WTC11 (cell line): ENCODE measurements around the gene UNC13C. TPM values are rescaled to one million over a fixed set of nuclear protein-coding genes. Genes with fewer than 3 reads are reported as not detected.

Source experiments
- ATAC-seq: fragments of 200-7000 bp; cut with Tn5 transposase; 2 replicates; pipeline ENCODE4 v1.10.0; 2021; ENCODE audit warnings: mild to moderate bottlenecking, moderate library complexity
- CTCF ChIA-PET: fragments of 300-600 bp; sonication (Branson Sonifier 250); formaldehyde crosslinking; loops from one replicate; lab custom pipeline; 2021; ENCODE audit warnings: antibody characterized with exemption; lab: Charles Lee
- POLR2A ChIA-PET: fragments of 350-600 bp; sonication (Branson Sonifier 250); formaldehyde crosslinking; loops from one replicate; lab custom pipeline; 2021; ENCODE audit warnings: antibody characterized with exemption; lab: Charles Lee
- DNase-seq: peaks from one replicate; pipeline ENCODE4 v3.0.0; 2021; ENCODE audit warnings: low spot score
- H3K27ac Mint-ChIP-seq: 2 replicates; pipeline ENCODE4 v1.8.0; 2021; ENCODE audit warnings: mixed read lengths
- H3K27me3 Mint-ChIP-seq: 2 replicates; pipeline ENCODE4 v1.8.0; 2021; ENCODE audit warnings: low read depth, mild to moderate bottlenecking, moderate library complexity, mixed read lengths
- H3K36me3 Mint-ChIP-seq: 2 replicates; pipeline ENCODE4 v1.8.0; 2021; ENCODE audit warnings: mixed read lengths
- H3K4me1 Mint-ChIP-seq: 2 replicates; pipeline ENCODE4 v1.8.0; 2022; ENCODE audit warnings: mixed read lengths
- H3K4me3 Mint-ChIP-seq: 2 replicates; pipeline ENCODE4 v1.8.0; 2021; ENCODE audit warnings: mild to moderate bottlenecking, moderate library complexity, mixed read lengths
- H3K9me3 Mint-ChIP-seq: 2 replicates; pipeline ENCODE4 v1.8.0; 2021; ENCODE audit warnings: mixed read lengths
- CBFB ChIP-seq: sonication (generic); formaldehyde crosslinking; IDR thresholded peaks from 2 replicates; pipeline ENCODE4 v1.8.1; 2022; ENCODE audit warnings: mild to moderate bottlenecking, low read depth, missing genetic modification reagents
- ESRRA ChIP-seq: sonication (generic); formaldehyde crosslinking; IDR thresholded peaks from 2 replicates; pipeline ENCODE4 v1.8.1; 2022; ENCODE audit warnings: mild to moderate bottlenecking, missing genetic modification reagents, borderline replicate concordance
- ETV6 ChIP-seq: sonication (generic); formaldehyde crosslinking; IDR thresholded peaks from 2 replicates; pipeline ENCODE4 v1.8.1; 2022; ENCODE audit warnings: mild to moderate bottlenecking, missing genetic modification reagents
- FOXJ3 ChIP-seq: sonication (generic); formaldehyde crosslinking; IDR thresholded peaks from 2 replicates; pipeline ENCODE4 v1.9.0; 2021; ENCODE audit warnings: missing genetic modification reagents, mild to moderate bottlenecking, borderline replicate concordance
- FOXP1 ChIP-seq: sonication (generic); formaldehyde crosslinking; IDR thresholded peaks from 2 replicates; pipeline ENCODE4 v1.8.0; 2022; ENCODE audit warnings: missing genetic modification reagents, mild to moderate bottlenecking, moderate library complexity, borderline replicate concordance
- GRHL2 ChIP-seq: fragments of 250-450 bp; sonication (Bioruptor Pico); IDR thresholded peaks from 2 replicates; pipeline ENCODE4 v1.8.0; 2022; ENCODE audit warnings: mild to moderate bottlenecking, moderate library complexity; ENCODE audit not compliant: insufficient replicate concordance, severe bottlenecking
- JAZF1 ChIP-seq: fragments of 250-450 bp; sonication (Bioruptor Pico); IDR thresholded peaks from 2 replicates; pipeline ENCODE4 v1.9.0; 2021; ENCODE audit warnings: moderate library complexity, mild to moderate bottlenecking, inconsistent platforms
- NFATC4 ChIP-seq: fragments of 250-450 bp; sonication (Bioruptor Pico); IDR thresholded peaks from 2 replicates; pipeline ENCODE4 v1.9.0; 2021; ENCODE audit warnings: mild to moderate bottlenecking
- NR1H2 ChIP-seq: sonication (generic); formaldehyde crosslinking; IDR thresholded peaks from 2 replicates; pipeline ENCODE4 v1.9.0; 2021; ENCODE audit warnings: mild to moderate bottlenecking, moderate library complexity, missing genetic modification reagents
- RORB ChIP-seq: fragments of 250-450 bp; sonication (Bioruptor Pico); IDR thresholded peaks from 2 replicates; pipeline ENCODE4 v1.9.0; 2021; ENCODE audit warnings: mild to moderate bottlenecking
- SOX15 ChIP-seq: fragments of 250-450 bp; sonication (Bioruptor Pico); IDR thresholded peaks from 2 replicates; pipeline ENCODE4 v1.9.0; 2021; ENCODE audit warnings: mild to moderate bottlenecking
- USF1 ChIP-seq: sonication (generic); formaldehyde crosslinking; IDR thresholded peaks from 2 replicates; pipeline ENCODE4 v1.8.0; 2022; ENCODE audit warnings: mild to moderate bottlenecking, missing genetic modification reagents
- ZNF532 ChIP-seq: fragments of 250-450 bp; sonication (Bioruptor Pico); IDR thresholded peaks from 2 replicates; pipeline ENCODE4 v1.9.0; 2021; ENCODE audit warnings: mild to moderate bottlenecking, borderline replicate concordance
- ZNF671 ChIP-seq: fragments of 250-450 bp; sonication (Bioruptor Pico); IDR thresholded peaks from 2 replicates; pipeline ENCODE4 v1.8.0; 2021; ENCODE audit warnings: mild to moderate bottlenecking
- ZSCAN18 ChIP-seq: fragments of 250-450 bp; sonication (Bioruptor Pico); IDR thresholded peaks from 2 replicates; pipeline ENCODE4 v2.1.2; 2022; ENCODE audit warnings: mild to moderate bottlenecking, moderate library complexity
- total RNA-seq: library from RNA; stranded (reverse); gene quantifications from 3 replicates; pipeline ENCODE4 v1.2.3, GENCODE V29; 2021
- TF ChIP-seq, protein P1 (sequence below): sonication (generic); formaldehyde crosslinking; IDR thresholded peaks from 2 replicates; pipeline ENCODE4 v1.8.1; 2022; ENCODE audit warnings: low read depth, mild to moderate bottlenecking, moderate library complexity, missing genetic modification reagents, borderline replicate concordance
- TF ChIP-seq, protein P2 (sequence below): sonication (generic); formaldehyde crosslinking; IDR thresholded peaks from 2 replicates; pipeline ENCODE4 v1.8.1; 2023; ENCODE audit warnings: mild to moderate bottlenecking, missing genetic modification reagents, borderline replicate concordance
- TF ChIP-seq, protein P3 (sequence below): sonication (generic); formaldehyde crosslinking; IDR thresholded peaks from 2 replicates; pipeline ENCODE4 v1.8.1; 2022; ENCODE audit warnings: missing genetic modification reagents, borderline replicate concordance

The UNC13C gene
- total RNA-seq, 1 experiment from 2014 or later, result 0.07 TPM

- no peak for TF ChIP-seq GRHL2 (CRISPR knock-in tag)
- TF ChIP-seq FOXJ3 (CRISPR knock-in tag), result no peak
- TF ChIP-seq ZNF671 (CRISPR knock-in tag), result no peak
- no peak for TF ChIP-seq RORB (CRISPR knock-in tag)
- TF ChIP-seq SOX15, result no peak
Measured at GRCh38 chr15:54504695-54505094, 526.5 kb downstream of the UNC13C start (continued).

DNA sequence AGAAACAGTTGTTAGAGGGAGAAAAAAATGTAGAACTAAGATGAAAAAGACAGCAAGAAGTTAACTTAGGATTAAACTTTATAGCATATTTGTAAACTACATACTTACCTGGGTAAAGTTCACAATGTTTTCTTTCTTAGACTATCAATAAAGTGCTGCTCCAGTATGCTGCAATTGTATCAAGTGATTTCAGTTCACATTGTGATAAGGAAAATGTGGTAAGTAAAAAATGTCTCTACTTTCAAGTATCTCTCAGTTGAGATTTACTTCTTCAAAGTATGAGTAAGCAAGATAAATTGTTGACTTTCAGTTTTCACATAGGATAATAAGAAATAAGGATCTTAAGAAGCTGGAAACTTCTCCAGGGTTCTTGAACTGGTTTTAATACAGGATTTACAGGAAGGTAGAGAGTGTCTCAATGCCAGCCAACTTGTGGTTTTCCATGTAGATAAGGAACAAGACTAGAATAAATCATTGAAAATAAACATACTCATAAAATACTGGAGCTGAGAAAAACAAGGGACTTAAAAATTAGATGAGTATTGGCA lies 528.8 kb downstream of the UNC13C start:
- Mint-ChIP-seq H3K36me3 (no peaks in the 10 kb centered on the region), H3K27me3 (no peaks in the 10 kb centered on the region), H3K9me3 (no peaks in the 10 kb centered on the region), H3K27ac (no peak overlapping the region), H3K4me3 (no peak overlapping the region), H3K4me1 (no peaks in the 10 kb centered on the region; the same call in 1 of the 2 replicates)
- no peak for TF ChIP-seq JAZF1 (CRISPR knock-in tag)
- TF ChIP-seq CBFB (CRISPR knock-in tag), result no peak
- TF ChIP-seq NFATC4 (CRISPR knock-in tag), result no peak
- TF ChIP-seq NR1H2 (CRISPR knock-in tag), result no peak
- no peak for TF ChIP-seq ZNF532 (CRISPR knock-in tag)
- TF ChIP-seq, protein P1, sequence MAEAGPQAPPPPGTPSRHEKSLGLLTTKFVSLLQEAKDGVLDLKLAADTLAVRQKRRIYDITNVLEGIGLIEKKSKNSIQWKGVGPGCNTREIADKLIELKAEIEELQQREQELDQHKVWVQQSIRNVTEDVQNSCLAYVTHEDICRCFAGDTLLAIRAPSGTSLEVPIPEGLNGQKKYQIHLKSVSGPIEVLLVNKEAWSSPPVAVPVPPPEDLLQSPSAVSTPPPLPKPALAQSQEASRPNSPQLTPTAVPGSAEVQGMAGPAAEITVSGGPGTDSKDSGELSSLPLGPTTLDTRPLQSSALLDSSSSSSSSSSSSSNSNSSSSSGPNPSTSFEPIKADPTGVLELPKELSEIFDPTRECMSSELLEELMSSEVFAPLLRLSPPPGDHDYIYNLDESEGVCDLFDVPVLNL (CRISPR knock-in tag), result no peak
- TF ChIP-seq, protein P2, sequence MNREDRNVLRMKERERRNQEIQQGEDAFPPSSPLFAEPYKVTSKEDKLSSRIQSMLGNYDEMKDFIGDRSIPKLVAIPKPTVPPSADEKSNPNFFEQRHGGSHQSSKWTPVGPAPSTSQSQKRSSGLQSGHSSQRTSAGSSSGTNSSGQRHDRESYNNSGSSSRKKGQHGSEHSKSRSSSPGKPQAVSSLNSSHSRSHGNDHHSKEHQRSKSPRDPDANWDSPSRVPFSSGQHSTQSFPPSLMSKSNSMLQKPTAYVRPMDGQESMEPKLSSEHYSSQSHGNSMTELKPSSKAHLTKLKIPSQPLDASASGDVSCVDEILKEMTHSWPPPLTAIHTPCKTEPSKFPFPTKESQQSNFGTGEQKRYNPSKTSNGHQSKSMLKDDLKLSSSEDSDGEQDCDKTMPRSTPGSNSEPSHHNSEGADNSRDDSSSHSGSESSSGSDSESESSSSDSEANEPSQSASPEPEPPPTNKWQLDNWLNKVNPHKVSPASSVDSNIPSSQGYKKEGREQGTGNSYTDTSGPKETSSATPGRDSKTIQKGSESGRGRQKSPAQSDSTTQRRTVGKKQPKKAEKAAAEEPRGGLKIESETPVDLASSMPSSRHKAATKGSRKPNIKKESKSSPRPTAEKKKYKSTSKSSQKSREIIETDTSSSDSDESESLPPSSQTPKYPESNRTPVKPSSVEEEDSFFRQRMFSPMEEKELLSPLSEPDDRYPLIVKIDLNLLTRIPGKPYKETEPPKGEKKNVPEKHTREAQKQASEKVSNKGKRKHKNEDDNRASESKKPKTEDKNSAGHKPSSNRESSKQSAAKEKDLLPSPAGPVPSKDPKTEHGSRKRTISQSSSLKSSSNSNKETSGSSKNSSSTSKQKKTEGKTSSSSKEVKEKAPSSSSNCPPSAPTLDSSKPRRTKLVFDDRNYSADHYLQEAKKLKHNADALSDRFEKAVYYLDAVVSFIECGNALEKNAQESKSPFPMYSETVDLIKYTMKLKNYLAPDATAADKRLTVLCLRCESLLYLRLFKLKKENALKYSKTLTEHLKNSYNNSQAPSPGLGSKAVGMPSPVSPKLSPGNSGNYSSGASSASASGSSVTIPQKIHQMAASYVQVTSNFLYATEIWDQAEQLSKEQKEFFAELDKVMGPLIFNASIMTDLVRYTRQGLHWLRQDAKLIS, result no peak
- TF ChIP-seq RORB (CRISPR knock-in tag), result no peak
- TF ChIP-seq ETV6 (CRISPR knock-in tag), result no peak
- TF ChIP-seq USF1 (CRISPR knock-in tag), result no peak
- TF ChIP-seq, protein P3, sequence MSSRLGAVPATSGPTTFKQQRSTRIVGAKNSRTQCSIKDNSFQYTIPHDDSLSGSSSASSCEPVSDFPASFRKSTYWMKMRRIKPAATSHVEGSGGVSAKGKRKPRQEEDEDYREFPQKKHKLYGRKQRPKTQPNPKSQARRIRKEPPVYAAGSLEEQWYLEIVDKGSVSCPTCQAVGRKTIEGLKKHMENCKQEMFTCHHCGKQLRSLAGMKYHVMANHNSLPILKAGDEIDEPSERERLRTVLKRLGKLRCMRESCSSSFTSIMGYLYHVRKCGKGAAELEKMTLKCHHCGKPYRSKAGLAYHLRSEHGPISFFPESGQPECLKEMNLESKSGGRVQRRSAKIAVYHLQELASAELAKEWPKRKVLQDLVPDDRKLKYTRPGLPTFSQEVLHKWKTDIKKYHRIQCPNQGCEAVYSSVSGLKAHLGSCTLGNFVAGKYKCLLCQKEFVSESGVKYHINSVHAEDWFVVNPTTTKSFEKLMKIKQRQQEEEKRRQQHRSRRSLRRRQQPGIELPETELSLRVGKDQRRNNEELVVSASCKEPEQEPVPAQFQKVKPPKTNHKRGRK (CRISPR knock-in tag), result no peak
- TF ChIP-seq ESRRA (CRISPR knock-in tag), result no peak
- no peak for TF ChIP-seq ZSCAN18 (CRISPR knock-in tag)
- TF ChIP-seq FOXP1 (CRISPR knock-in tag), result no peak
- ChIA-PET CTCF (no interaction called here), POLR2A (no interaction called here)
- no peak for DNase-seq
- ATAC-seq, result no peak
